DND-41 (cell line): ENCODE measurements around the gene OR1F1.

Experiments used
- EZH2 ChIP-seq: IDR thresholded peaks from 3 replicates; pipeline ENCODE4 v1.6.1; 2012; ENCODE audit warnings: borderline replicate concordance, low read depth, mild to moderate bottlenecking, moderate library complexity, low read length, inconsistent platforms; ENCODE audit not compliant: severe bottlenecking
- TF ChIP-seq, protein P1 (sequence below): IDR thresholded peaks from 2 replicates; pipeline ENCODE4 v1.5.1; 2012; ENCODE audit warnings: borderline replicate concordance, low read length, moderate library complexity, mild to moderate bottlenecking; ENCODE audit not compliant: poor library complexity, severe bottlenecking; ENCODE audit errors: extremely low read depth

DNA sequence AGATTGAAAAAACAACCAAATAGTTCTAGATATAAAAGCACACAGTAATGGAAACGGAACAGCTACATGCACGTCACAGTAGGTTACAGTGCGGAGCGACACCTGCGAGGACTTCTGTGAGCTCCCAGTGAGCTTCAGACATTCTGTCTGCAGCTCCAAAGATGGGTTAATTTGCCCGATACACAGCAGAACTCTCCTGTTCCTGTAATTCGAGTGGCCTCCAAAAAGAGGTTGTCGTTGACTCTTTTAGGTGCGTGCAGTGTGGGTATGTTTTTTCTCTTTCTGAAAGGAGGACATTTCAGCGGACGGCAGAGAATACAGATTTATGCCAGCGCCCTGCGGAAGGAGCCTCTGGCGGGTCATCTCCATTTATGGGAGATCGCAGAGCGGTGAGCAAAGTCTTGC is 2.9 kb downstream of the OR1F1 start:
- TF ChIP-seq, protein P1, sequence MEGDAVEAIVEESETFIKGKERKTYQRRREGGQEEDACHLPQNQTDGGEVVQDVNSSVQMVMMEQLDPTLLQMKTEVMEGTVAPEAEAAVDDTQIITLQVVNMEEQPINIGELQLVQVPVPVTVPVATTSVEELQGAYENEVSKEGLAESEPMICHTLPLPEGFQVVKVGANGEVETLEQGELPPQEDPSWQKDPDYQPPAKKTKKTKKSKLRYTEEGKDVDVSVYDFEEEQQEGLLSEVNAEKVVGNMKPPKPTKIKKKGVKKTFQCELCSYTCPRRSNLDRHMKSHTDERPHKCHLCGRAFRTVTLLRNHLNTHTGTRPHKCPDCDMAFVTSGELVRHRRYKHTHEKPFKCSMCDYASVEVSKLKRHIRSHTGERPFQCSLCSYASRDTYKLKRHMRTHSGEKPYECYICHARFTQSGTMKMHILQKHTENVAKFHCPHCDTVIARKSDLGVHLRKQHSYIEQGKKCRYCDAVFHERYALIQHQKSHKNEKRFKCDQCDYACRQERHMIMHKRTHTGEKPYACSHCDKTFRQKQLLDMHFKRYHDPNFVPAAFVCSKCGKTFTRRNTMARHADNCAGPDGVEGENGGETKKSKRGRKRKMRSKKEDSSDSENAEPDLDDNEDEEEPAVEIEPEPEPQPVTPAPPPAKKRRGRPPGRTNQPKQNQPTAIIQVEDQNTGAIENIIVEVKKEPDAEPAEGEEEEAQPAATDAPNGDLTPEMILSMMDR: no peak
- no peak for TF ChIP-seq EZH2
